Upper lobe of left lung (tissue), 4 donors: ENCODE data around the gene COL8A2.

ENCODE experiments used
- EP300 ChIP-seq, 4 donors: sonication (generic); formaldehyde crosslinking; IDR thresholded peaks; one replicate each; pipeline ENCODE4 v1.5.1; 2017; ENCODE audit warnings: antibody characterized with exemption in 4 of 4, control low read depth in 2 of 4
- POLR2A ChIP-seq, 4 donors: fragments of 450-650 bp; IDR thresholded peaks; one replicate each; pipeline ENCODE4 v1.5.1; 2016 to 2017; ENCODE audit warnings: antibody characterized with exemption in 4 of 4, mild to moderate bottlenecking in 2 of 4
- POLR2AphosphoS5 ChIP-seq, 2 donors: sonication (generic); formaldehyde crosslinking; IDR thresholded peaks; one replicate each; pipeline ENCODE4 v1.5.1; 2017; ENCODE audit warnings: antibody characterized with exemption in 2 of 2
- TF ChIP-seq, protein P1 (sequence below), 6 experiments: fragments of 450-650 bp in 4 of 6; fragments of 200-600 bp in 2 of 6; sonication (generic) in 2 of 6; IDR thresholded peaks; one replicate each; pipeline ENCODE4 v1.5.1; 2016 to 2019; ENCODE audit warnings: antibody characterized with exemption in 6 of 6

DNA sequence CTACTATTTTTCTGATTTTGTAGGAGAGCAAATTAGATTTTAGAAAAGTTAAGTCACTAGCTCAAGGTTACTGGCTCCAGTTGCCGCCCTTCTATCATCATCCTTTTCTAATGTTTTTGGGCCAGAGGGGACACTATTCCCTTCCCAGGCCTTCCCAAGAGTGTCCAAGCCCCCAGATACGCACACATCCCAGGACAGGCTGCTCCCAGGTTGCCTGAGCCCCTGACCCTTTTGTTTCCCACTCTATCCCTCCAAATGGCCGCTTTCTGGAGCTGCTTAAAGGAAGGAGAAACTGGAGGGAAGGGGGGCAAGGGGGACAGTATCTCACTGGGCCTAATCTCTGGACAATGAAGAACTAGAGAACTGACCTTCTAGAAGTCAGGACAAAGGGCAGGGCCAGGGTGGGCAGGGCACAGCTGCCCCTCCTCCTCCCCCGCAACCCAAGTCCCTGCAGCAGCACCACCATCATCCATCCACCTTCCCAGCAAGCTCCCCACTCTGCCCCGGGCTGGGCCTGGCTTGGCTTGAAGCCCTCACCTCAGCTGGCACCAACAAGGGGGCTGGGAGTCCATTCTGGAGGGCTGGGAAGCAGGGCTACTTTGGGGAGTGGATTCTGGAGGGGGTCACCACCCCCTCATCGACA is 29.9 kb upstream of the COL8A2 start:
- TF ChIP-seq, protein P1, sequence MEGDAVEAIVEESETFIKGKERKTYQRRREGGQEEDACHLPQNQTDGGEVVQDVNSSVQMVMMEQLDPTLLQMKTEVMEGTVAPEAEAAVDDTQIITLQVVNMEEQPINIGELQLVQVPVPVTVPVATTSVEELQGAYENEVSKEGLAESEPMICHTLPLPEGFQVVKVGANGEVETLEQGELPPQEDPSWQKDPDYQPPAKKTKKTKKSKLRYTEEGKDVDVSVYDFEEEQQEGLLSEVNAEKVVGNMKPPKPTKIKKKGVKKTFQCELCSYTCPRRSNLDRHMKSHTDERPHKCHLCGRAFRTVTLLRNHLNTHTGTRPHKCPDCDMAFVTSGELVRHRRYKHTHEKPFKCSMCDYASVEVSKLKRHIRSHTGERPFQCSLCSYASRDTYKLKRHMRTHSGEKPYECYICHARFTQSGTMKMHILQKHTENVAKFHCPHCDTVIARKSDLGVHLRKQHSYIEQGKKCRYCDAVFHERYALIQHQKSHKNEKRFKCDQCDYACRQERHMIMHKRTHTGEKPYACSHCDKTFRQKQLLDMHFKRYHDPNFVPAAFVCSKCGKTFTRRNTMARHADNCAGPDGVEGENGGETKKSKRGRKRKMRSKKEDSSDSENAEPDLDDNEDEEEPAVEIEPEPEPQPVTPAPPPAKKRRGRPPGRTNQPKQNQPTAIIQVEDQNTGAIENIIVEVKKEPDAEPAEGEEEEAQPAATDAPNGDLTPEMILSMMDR (IDR thresholded peaks at IDR 0.05) = no peak
- TF ChIP-seq EP300 (IDR thresholded peaks at IDR 0.05) (no peak), POLR2A (IDR thresholded peaks at IDR 0.05) (no peak), POLR2AphosphoS5 (IDR thresholded peaks at IDR 0.05) (no peak)
